ENCODE data around the gene PRRT2.
A peak's percentile ranks its signal among the peaks of the same experiment; 100 is the strongest.

GRCh38 chr16:29807426-29808218 lies 4.4 kb upstream of the PRRT2 start:
- TF ChIP-seq MYC (IDR thresholded peaks at IDR 0.05; ENCODE audit: low read depth, low read length) = no peak
- TF ChIP-seq CTCF (IDR thresholded peaks at IDR 0.05; ENCODE audit: extremely low read depth in 1 of 2, insufficient read depth in 1 of 2, low read depth in 1 of 2, low read length in 2 of 2) = peak; percentile 57 to 79
- TF ChIP-seq GATA2 (IDR thresholded peaks at IDR 0.05; ENCODE audit: insufficient read depth, insufficient read length, low read depth, low read length) = no peak
- peak; percentile 77 for TF ChIP-seq POLR2AphosphoS5 (IDR thresholded peaks at IDR 0.05; ENCODE audit: insufficient read depth, low read depth, low read length)
- TF ChIP-seq MAX (IDR thresholded peaks at IDR 0.05; ENCODE audit: insufficient read depth, insufficient read length) = peak; percentile 99

All from endothelial cell of umbilical vein (primary cell).